Liver (tissue), 9 donors: ENCODE results near the gene RETREG3. TPM values are rescaled to one million over a fixed set of nuclear protein-coding genes. Genes with fewer than 3 reads are reported as not detected.

Experiments used
- DNase-seq: peaks from one replicate; pipeline ENCODE4 v3.0.0-alpha.2; 2017; ENCODE audit warnings: low spot score
- H3K27ac ChIP-seq, 2 donors: one replicate each; pipeline ENCODE4 v1.7.0; 2013; ENCODE audit warnings: inconsistent platforms in 2 of 2, low read length in 2 of 2, control low read depth in 1 of 2, low read depth in 1 of 2, mild to moderate bottlenecking in 1 of 2
- H3K27me3 ChIP-seq, 4 donors: one replicate each; pipeline versions ENCODE4 v1.6.1 to v1.7.0; 2013; ENCODE audit warnings: low read length in 3 of 4, inconsistent platforms in 1 of 4, mild to moderate bottlenecking in 1 of 4, moderate library complexity in 1 of 4; ENCODE audit not compliant: control insufficient read depth in 4 of 4, insufficient read depth in 4 of 4
- H3K36me3 ChIP-seq, 4 donors: one replicate each; pipeline versions ENCODE4 v1.6.1 to v1.7.0; 2013; ENCODE audit warnings: low read length in 3 of 4, mild to moderate bottlenecking in 3 of 4, low read depth in 1 of 4, moderate library complexity in 1 of 4; ENCODE audit not compliant: control insufficient read depth in 4 of 4, insufficient read depth in 3 of 4
- H3K4me1 ChIP-seq, 4 donors: one replicate each; pipeline versions ENCODE4 v1.6.1 to v1.7.0; 2013; ENCODE audit warnings: low read length in 3 of 4, mild to moderate bottlenecking in 3 of 4, moderate library complexity in 1 of 4; ENCODE audit not compliant: control insufficient read depth in 4 of 4, insufficient read depth in 4 of 4
- H3K4me3 ChIP-seq, 3 donors: one replicate each; pipeline versions ENCODE4 v1.6.1 to v1.7.0; 2013; ENCODE audit warnings: low read length in 3 of 3, control low read depth in 1 of 3, low read depth in 1 of 3, mild to moderate bottlenecking in 1 of 3
- H3K9ac ChIP-seq, 2 donors: one replicate each; pipeline ENCODE4 v1.7.0; 2013; ENCODE audit warnings: low read length in 2 of 2, mild to moderate bottlenecking in 2 of 2, moderate library complexity in 2 of 2, control low read depth in 1 of 2, low read depth in 1 of 2
- H3K9me3 ChIP-seq, 4 donors: one replicate each; pipeline versions ENCODE4 v1.6.1 to v1.7.0; 2013; ENCODE audit warnings: low read length in 3 of 4; ENCODE audit not compliant: control insufficient read depth in 4 of 4
- ATF3 ChIP-seq: IDR thresholded peaks from 2 replicates; pipeline ENCODE4 v1.6.1; 2016; ENCODE audit warnings: antibody characterized with exemption
- CTCF ChIP-seq: fragments of 150-350 bp; IDR thresholded peaks from 2 replicates; pipeline ENCODE4 v1.5.1; 2017; ENCODE audit warnings: improper control_type of control experiment, low read depth, low read length; ENCODE audit not compliant: missing input control
- EGR1 ChIP-seq, 2 donors: IDR thresholded peaks; 2 replicates each; pipeline ENCODE4 v1.6.1; 2016 to 2018; ENCODE audit warnings: antibody characterized with exemption in 2 of 2, low read depth in 2 of 2
- FOXA1 ChIP-seq: IDR thresholded peaks from 2 replicates; pipeline ENCODE4 v1.6.1; 2016; ENCODE audit warnings: antibody characterized with exemption
- FOXA2 ChIP-seq: IDR thresholded peaks from 2 replicates; pipeline ENCODE4 v1.6.1; 2016; ENCODE audit warnings: antibody characterized with exemption
- GABPA ChIP-seq, 2 donors: IDR thresholded peaks in 1 of 2; conservative IDR thresholded peaks in 1 of 2; 2 replicates each; pipeline ENCODE4 v1.6.1; 2016; ENCODE audit warnings: antibody characterized with exemption in 2 of 2, mild to moderate bottlenecking in 1 of 2, moderate library complexity in 1 of 2
- HNF4A ChIP-seq, 2 donors: conservative IDR thresholded peaks; 2 replicates each; pipeline ENCODE4 v1.6.1; 2016; ENCODE audit warnings: antibody characterized with exemption in 2 of 2, mild to moderate bottlenecking in 2 of 2
- HNF4G ChIP-seq: IDR thresholded peaks from 2 replicates; pipeline ENCODE4 v1.6.1; 2016; ENCODE audit warnings: antibody characterized with exemption
- JUND ChIP-seq, 2 donors: IDR thresholded peaks; 2 replicates each; pipeline ENCODE4 v1.6.1; 2016; ENCODE audit warnings: antibody characterized with exemption in 2 of 2
- MAX ChIP-seq: IDR thresholded peaks from 2 replicates; pipeline ENCODE4 v1.6.1; 2016; ENCODE audit warnings: antibody characterized with exemption
- NR2F2 ChIP-seq: IDR thresholded peaks from 2 replicates; pipeline ENCODE4 v1.6.1; 2016; ENCODE audit warnings: antibody characterized with exemption
- RAD21 ChIP-seq, 2 donors: IDR thresholded peaks; 2 replicates each; pipeline ENCODE4 v1.6.1; 2016; ENCODE audit warnings: antibody characterized with exemption in 2 of 2, mild to moderate bottlenecking in 2 of 2
- RXRA ChIP-seq, 2 donors: IDR thresholded peaks; 2 replicates each; pipeline ENCODE4 v1.6.1; 2017 to 2018; ENCODE audit warnings: antibody characterized with exemption in 2 of 2, mild to moderate bottlenecking in 1 of 2
- SP1 ChIP-seq: IDR thresholded peaks from 2 replicates; pipeline ENCODE4 v1.6.1; 2018; ENCODE audit warnings: antibody characterized with exemption, mild to moderate bottlenecking
- TAF1 ChIP-seq: conservative IDR thresholded peaks from 2 replicates; pipeline ENCODE4 v1.6.1; 2016; ENCODE audit warnings: antibody characterized with exemption, mild to moderate bottlenecking
- YY1 ChIP-seq: IDR thresholded peaks from 2 replicates; pipeline ENCODE4 v1.6.1; 2016; ENCODE audit warnings: antibody characterized with exemption, mild to moderate bottlenecking
- ZBTB33 ChIP-seq: IDR thresholded peaks from 2 replicates; pipeline ENCODE4 v1.6.1; 2016; ENCODE audit warnings: antibody characterized with exemption
- WGBS: extraction: QIAGEN DNeasy Blood & Tissue Kit; methylation state at CpG from one replicate; pipeline ENCODE4 v1.1.7; 2013; 5-methylcytosine and 5-hydroxymethylcytosine counted together
- polyA plus RNA-seq, 2 donors: library from polyadenylated mRNA; stranded (reverse) in 1 of 2; unstranded in 1 of 2; fragments of 200-250 nt in 1 of 2; fragments of >200 nt in 1 of 2; fragmentation: Nextera tagmentation in 1 of 2; extraction: Ambion mirVana in 1 of 2; gene quantifications; one replicate each; pipeline versions ENCODE4 v1.2.1 to v1.2.3, GENCODE V29; 2013 to 2015
- total RNA-seq, 2 donors: library from RNA; depleted of rRNA; stranded (reverse); fragments of >200 nt; gene quantifications; one replicate each; pipeline ENCODE4 v1.2.3, GENCODE V29; 2014
- donor health status: healthy.
- donor health status: healthy.
- donor health status: healthy.
- donor health status: healthy.
- donor health status: healthy.

RETREG3 gene
- total and polyA plus RNA-seq, 4 donors = 9.0 to 44.3 (median 26.6) TPM

GRCh38 chr17:42639525-42640113, 30.4 kb upstream of the RETREG3 start:
- Histone ChIP-seq H3K27ac (no peak overlapping the region), H3K27me3 (no peaks in the 10 kb centered on the region), H3K9ac (no peak overlapping the region), H3K36me3 (no peaks in the 10 kb centered on the region), H3K4me1 (no peaks in the 10 kb centered on the region), H3K4me3 (no peak overlapping the region), H3K9me3 (no peaks in the 10 kb centered on the region)
- TF ChIP-seq JUND (IDR thresholded peaks at IDR 0.05) (no peak), FOXA2 (no peak), GABPA (IDR thresholded peaks at IDR 0.05 in 1 of 2, conservative IDR thresholded peaks at IDR 0.05 in 1 of 2) (no peak), HNF4A (conservative IDR thresholded peaks at IDR 0.05) (no peak), RAD21 (IDR thresholded peaks at IDR 0.05) (no peak), ZBTB33 (no peak), SP1 (no peak), HNF4G (no peak), TAF1 (no peak)
- no peak for DNase-seq
- WGBS = 82% methylated on average over 6 of the region's 7 CpGs

GRCh38 chr17:42632949-42633444, 23.8 kb upstream of the RETREG3 start:
- TF ChIP-seq ATF3 (no peak), GABPA (IDR thresholded peaks at IDR 0.05 in 1 of 2, conservative IDR thresholded peaks at IDR 0.05 in 1 of 2) (no peak), JUND (IDR thresholded peaks at IDR 0.05) (no peak), FOXA2 (no peak), YY1 (no peak), EGR1 (IDR thresholded peaks at IDR 0.05; ENCODE audit: low read depth in 2 of 2) (no peak), HNF4A (conservative IDR thresholded peaks at IDR 0.05) (no peak), FOXA1 (no peak), RAD21 (IDR thresholded peaks at IDR 0.05) (no peak), MAX (no peak)
- no peak overlapping the region for H3K27ac ChIP-seq
- no peak overlapping the region for H3K9ac ChIP-seq
- H3K4me3 ChIP-seq = no peak overlapping the region
- H3K36me3 ChIP-seq = no peaks in the 10 kb centered on the region
- no peak for DNase-seq
- no peaks in the 10 kb centered on the region for H3K9me3 ChIP-seq
- 86% methylated on average over 9 of the region's 9 CpGs for whole genome bisulfite sequencing
- no peaks in the 10 kb centered on the region for H3K27me3 ChIP-seq
- no peaks in the 10 kb centered on the region for H3K4me1 ChIP-seq

- H3K4me1 ChIP-seq = no peaks in the 10 kb centered on the region
- H3K9ac ChIP-seq = no peak overlapping the region
- DNase-seq = no peak
- TF ChIP-seq RAD21 (IDR thresholded peaks at IDR 0.05) (no peak), ZBTB33 (no peak), YY1 (no peak), JUND (IDR thresholded peaks at IDR 0.05) (no peak), FOXA1 (no peak), ATF3 (no peak), SP1 (no peak), HNF4A (conservative IDR thresholded peaks at IDR 0.05) (no peak), CTCF (no peak), NR2F2 (no peak), TAF1 (no peak), HNF4G (no peak), FOXA2 (no peak), RXRA (IDR thresholded peaks at IDR 0.05) (no peak), GABPA (IDR thresholded peaks at IDR 0.05 in 1 of 2, conservative IDR thresholded peaks at IDR 0.05 in 1 of 2) (no peak), MAX (no peak)
- H3K27ac ChIP-seq = no peak overlapping the region
- 72% methylated on average over 3 of the region's 3 CpGs for WGBS
- H3K27me3 ChIP-seq = no peaks in the 10 kb centered on the region
- H3K36me3 ChIP-seq = no peaks in the 10 kb centered on the region
- no peak overlapping the region for H3K4me3 ChIP-seq
- no peaks in the 10 kb centered on the region for H3K9me3 ChIP-seq
Observed at GRCh38 chr17:42629411-42630009, 20.3 kb upstream of the RETREG3 start.
